Fibroblast of the aortic adventitia (primary cell): Measurements from ENCODE around the gene IGFL4. TPM values are rescaled to one million over a fixed set of nuclear protein-coding genes. Genes with fewer than 3 reads are reported as not detected.

Source experiments
- DNase-seq: peaks from one replicate; pipeline ENCODE4 v3.0.0-alpha.2; 2010; ENCODE audit warnings: low read depth
- H3K4me3 ChIP-seq: 2 replicates; pipeline ENCODE4 v1.5.1; 2011; ENCODE audit warnings: low read depth, mild to moderate bottlenecking, control low read depth, low read length, moderate library complexity
- total RNA-seq: library from RNA; depleted of rRNA; stranded (reverse); fragments of >200 nt; gene quantifications from 2 replicates; pipeline ENCODE4 v1.2.3, GENCODE V29; 2012; ENCODE audit warnings: low replicate concordance
- TF ChIP-seq, protein P1 (sequence below): IDR thresholded peaks from 2 replicates; pipeline ENCODE4 v1.5.1; 2011; ENCODE audit warnings: mild to moderate bottlenecking, low read length, control low read depth, inconsistent platforms; ENCODE audit not compliant: insufficient read depth

The IGFL4 gene
- total RNA-seq, 1 donor = 0.27 TPM

- TF ChIP-seq, protein P1, sequence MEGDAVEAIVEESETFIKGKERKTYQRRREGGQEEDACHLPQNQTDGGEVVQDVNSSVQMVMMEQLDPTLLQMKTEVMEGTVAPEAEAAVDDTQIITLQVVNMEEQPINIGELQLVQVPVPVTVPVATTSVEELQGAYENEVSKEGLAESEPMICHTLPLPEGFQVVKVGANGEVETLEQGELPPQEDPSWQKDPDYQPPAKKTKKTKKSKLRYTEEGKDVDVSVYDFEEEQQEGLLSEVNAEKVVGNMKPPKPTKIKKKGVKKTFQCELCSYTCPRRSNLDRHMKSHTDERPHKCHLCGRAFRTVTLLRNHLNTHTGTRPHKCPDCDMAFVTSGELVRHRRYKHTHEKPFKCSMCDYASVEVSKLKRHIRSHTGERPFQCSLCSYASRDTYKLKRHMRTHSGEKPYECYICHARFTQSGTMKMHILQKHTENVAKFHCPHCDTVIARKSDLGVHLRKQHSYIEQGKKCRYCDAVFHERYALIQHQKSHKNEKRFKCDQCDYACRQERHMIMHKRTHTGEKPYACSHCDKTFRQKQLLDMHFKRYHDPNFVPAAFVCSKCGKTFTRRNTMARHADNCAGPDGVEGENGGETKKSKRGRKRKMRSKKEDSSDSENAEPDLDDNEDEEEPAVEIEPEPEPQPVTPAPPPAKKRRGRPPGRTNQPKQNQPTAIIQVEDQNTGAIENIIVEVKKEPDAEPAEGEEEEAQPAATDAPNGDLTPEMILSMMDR = no peak
- no peak for DNase-seq
- H3K4me3 ChIP-seq = no peak overlapping the region
Observed at GRCh38 chr19:46017874-46018675, 22.7 kb downstream of the IGFL4 start.

DNA sequence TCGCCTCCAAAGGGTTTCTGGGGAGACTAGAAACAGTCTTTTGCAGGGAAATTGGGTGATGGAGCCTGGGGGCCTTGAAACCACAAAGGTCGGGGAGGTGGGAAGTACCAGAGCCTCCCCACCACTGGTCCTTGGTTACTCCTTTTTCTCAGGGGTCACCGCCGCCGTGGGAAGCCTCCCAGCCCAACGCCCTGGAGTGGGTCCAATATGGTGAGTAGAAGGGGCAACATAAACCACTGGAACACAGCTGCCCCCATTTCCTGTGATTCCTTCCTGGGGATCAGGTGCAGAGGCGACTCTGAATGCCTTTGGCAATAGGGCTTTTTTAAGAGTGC lies 23.7 kb downstream of the IGFL4 start:
- H3K4me3 ChIP-seq = no peak overlapping the region
- TF ChIP-seq, protein P1 = no peak
- DNase-seq = no peak

DNA sequence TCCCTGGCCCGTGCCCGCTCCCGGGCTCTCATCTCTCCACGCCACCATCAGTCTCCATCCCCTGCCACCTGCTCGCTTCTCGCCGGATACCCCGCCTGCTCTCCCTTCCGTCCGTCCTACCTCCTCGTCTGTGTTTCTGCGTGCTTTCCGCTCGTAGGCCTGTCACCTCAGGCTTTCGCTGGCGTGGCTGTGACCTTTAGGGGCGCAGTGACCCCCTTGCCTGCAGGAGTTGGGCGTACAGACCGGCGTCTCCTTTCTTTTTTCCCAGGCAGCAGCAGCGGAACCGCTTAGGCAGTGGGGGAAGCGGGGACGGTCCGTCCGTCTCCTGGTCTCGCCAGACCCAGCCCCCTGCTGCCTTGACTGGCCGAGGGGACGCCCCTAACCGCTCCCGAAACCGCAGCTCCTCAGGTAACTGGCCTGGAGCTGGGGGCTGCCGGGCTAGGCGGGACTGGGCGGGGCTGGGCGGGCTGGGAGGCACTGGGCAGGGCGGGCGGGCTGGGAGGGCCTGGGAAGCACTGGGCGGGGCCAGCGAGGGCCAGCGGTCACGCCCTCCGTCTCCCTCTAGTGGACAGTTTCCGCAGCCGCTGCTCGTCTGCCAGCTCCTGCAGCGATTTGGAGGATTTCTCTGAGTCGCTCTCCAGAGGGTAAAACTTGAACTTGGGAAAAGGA lies 24.2 kb downstream of the IGFL4 start:
- H3K4me3 ChIP-seq = peak overlapping the region; percentile 67
- TF ChIP-seq, protein P1 = peak; percentile 86
- DNase-seq = peak; percentile 77

DNA sequence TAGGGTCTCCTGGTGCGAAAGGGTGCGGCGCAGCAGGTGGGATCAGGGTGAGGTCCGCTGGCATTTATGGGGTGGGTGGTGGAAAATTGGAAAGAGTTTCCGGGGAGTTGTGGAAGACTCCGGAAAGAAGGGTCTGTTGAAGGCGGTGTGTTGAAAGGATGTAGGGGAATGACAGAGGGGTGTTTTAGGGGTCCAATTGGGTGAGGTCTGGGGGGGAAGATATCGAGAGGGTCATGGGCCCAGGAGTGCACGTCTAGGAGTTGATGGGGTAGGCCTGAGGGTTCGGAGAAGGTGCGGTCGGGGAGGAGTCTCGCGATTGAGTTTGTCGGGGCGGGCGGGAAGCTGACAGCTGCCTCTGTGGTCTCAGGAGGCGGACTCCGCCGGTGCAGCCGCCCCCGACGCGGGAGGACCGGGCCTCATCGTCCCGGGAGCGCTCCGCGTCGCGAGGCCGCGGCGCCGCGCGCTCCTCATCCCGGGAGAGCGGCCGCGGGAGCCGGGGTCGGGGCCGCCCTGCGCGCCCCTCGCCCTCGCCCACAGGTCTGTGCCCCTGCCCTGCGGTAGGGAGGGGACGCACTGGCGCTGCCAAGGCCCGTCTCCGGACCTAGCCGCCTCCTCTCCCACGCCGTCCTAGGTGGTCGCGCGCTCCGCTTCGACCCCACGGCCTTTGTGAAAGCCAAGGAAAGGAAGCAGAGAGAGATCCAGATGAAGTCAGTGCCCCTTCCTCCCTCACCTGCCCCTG lies 24.9 kb downstream of the IGFL4 start:
- peak overlapping the region; percentile 67 for H3K4me3 ChIP-seq
- DNase-seq = no peak
- TF ChIP-seq, protein P1 = no peak

- DNase-seq = no peak
- H3K4me3 ChIP-seq = no peak overlapping the region
- TF ChIP-seq, protein P1 = no peak
Observed at GRCh38 chr19:46014941-46015686, 25.7 kb downstream of the IGFL4 start.

DNA sequence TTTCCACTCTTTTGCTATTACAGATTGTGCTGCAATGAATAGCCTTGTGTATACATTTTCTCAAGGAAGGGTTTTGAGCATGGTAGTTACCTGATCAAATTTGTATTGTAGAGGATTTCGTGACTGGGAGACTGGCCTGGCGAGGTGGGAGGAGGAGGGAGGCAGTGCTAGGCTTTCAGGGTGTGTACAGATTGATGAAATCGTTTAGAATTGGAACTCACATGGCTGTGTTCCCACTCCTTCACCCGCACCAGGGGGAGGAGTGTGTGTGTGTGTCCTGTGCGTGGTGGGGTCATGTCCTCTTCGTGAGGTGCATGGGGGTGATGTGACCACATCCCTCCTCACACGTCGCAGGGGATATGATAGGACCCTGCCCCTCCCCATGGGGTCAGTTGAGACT lies 26.3 kb downstream of the IGFL4 start:
- no peak overlapping the region for H3K4me3 ChIP-seq
- TF ChIP-seq, protein P1 = no peak
- no peak for DNase-seq
